ENCODE results near the gene SLC13A3. TPM values are rescaled to one million over a fixed set of nuclear protein-coding genes. Genes with fewer than 3 reads are reported as not detected.
A peak's percentile ranks its signal among the peaks of the same experiment; 100 is the strongest.

SLC13A3 gene
- total RNA-seq, 1 experiment from 2014 or later: 0.39 TPM

- intact Hi-C loops (cut with micrococcal nuclease; ENCODE audit: unreplicated experiment): no loop called here
- no peak overlapping the region for H3K27ac Mint-ChIP-seq (ENCODE audit: unreplicated experiment)
- Histone ChIP-seq H3K9me3 (no peaks in the 10 kb centered on the region), H3K27me3 (replicated peaks; ENCODE audit: control insufficient read depth, insufficient read depth, low read length) (no peaks in the 10 kb centered on the region), H3K4me3 (ENCODE audit: low read depth, low read length) (no peak overlapping the region), H3K4me1 (no peaks in the 10 kb centered on the region), H3K36me3 (ENCODE audit: control insufficient read depth, insufficient read depth, low read length) (no peaks in the 10 kb centered on the region)
- no peaks in the 10 kb centered on the region for H3K36me3 Mint-ChIP-seq (ENCODE audit: insufficient read depth, unreplicated experiment)
- DNase-seq: peak in 1 of 2 experiments; percentile 9
- no peaks in the 10 kb centered on the region for H3K9me3 Mint-ChIP-seq (ENCODE audit: unreplicated experiment)
- no TSS peak for BruUV-seq (replicated peaks)
- TF ChIP-seq CTCF (IDR thresholded peaks at IDR 0.05; ENCODE audit: insufficient read depth in 1 of 2, low read depth in 1 of 2, low read length in 1 of 2, severe bottlenecking in 1 of 2, unreplicated experiment in 1 of 2): no peak
- ChIA-PET POLR2A (no interaction called here), CTCF (interaction anchor here (1.3 kb wide), 1 partner anchor 10 kb away, joined by 6 read pairs; no protein-coding TSS in a partner anchor)
- no peak overlapping the region for H3K4me3 Mint-ChIP-seq (ENCODE audit: unreplicated experiment)
- H3K27me3 Mint-ChIP-seq (ENCODE audit: insufficient read depth, unreplicated experiment): peaks cover 6% of the 10 kb centered on the region
- H3K4me1 Mint-ChIP-seq (ENCODE audit: low read depth, unreplicated experiment): no peaks in the 10 kb centered on the region
Observed at GRCh38 chr20:46572790-46573189, 78.5 kb downstream of the SLC13A3 start.

GRCh38 chr20:46572153-46572552 lies 79.1 kb downstream of the SLC13A3 start:
- no peak for TF ChIP-seq CTCF (IDR thresholded peaks at IDR 0.05; ENCODE audit: insufficient read depth in 1 of 2, low read depth in 1 of 2, low read length in 1 of 2, severe bottlenecking in 1 of 2, unreplicated experiment in 1 of 2)
- Mint-ChIP-seq H3K4me3 (ENCODE audit: unreplicated experiment) (no peak overlapping the region), H3K4me1 (ENCODE audit: low read depth, unreplicated experiment) (no peaks in the 10 kb centered on the region), H3K36me3 (ENCODE audit: insufficient read depth, unreplicated experiment) (no peaks in the 10 kb centered on the region), H3K27ac (ENCODE audit: unreplicated experiment) (no peak overlapping the region), H3K27me3 (ENCODE audit: insufficient read depth, unreplicated experiment) (peaks cover 11% of the 10 kb centered on the region), H3K9me3 (ENCODE audit: unreplicated experiment) (no peaks in the 10 kb centered on the region)
- no peaks in the 10 kb centered on the region for H3K4me1 ChIP-seq
- POLR2A ChIA-PET: no interaction called here
- intact Hi-C loops (cut with micrococcal nuclease; ENCODE audit: unreplicated experiment): no loop called here
- peak in 1 of 2 experiments; percentile 36 for DNase-seq
- no peaks in the 10 kb centered on the region for H3K9me3 ChIP-seq
- H3K27me3 ChIP-seq (replicated peaks; ENCODE audit: control insufficient read depth, insufficient read depth, low read length): no peaks in the 10 kb centered on the region
- no peak overlapping the region for H3K4me3 ChIP-seq (ENCODE audit: low read depth, low read length)
- BruUV-seq (replicated peaks): no TSS peak
- H3K36me3 ChIP-seq (ENCODE audit: control insufficient read depth, insufficient read depth, low read length): no peaks in the 10 kb centered on the region
- CTCF ChIA-PET: no interaction called here

- H3K4me1 Mint-ChIP-seq (ENCODE audit: low read depth, unreplicated experiment): no peaks in the 10 kb centered on the region
- H3K4me3 Mint-ChIP-seq (ENCODE audit: unreplicated experiment): no peak overlapping the region
- H3K9me3 ChIP-seq: no peaks in the 10 kb centered on the region
- intact Hi-C loops (cut with micrococcal nuclease; ENCODE audit: unreplicated experiment): no loop called here
- H3K27me3 ChIP-seq (replicated peaks; ENCODE audit: control insufficient read depth, insufficient read depth, low read length): no peaks in the 10 kb centered on the region
- BruUV-seq (replicated peaks): no TSS peak
- no peak overlapping the region for H3K4me3 ChIP-seq (ENCODE audit: low read depth, low read length)
- no peak overlapping the region for H3K27ac Mint-ChIP-seq (ENCODE audit: unreplicated experiment)
- H3K36me3 ChIP-seq (ENCODE audit: control insufficient read depth, insufficient read depth, low read length): no peaks in the 10 kb centered on the region
- peaks cover 11% of the 10 kb centered on the region for H3K27me3 Mint-ChIP-seq (ENCODE audit: insufficient read depth, unreplicated experiment)
- CTCF ChIA-PET: no interaction called here
- no peaks in the 10 kb centered on the region for H3K4me1 ChIP-seq
- POLR2A ChIA-PET: no interaction called here
- H3K9me3 Mint-ChIP-seq (ENCODE audit: unreplicated experiment): no peaks in the 10 kb centered on the region
- H3K36me3 Mint-ChIP-seq (ENCODE audit: insufficient read depth, unreplicated experiment): no peaks in the 10 kb centered on the region
- no peak for DNase-seq
- TF ChIP-seq CTCF (IDR thresholded peaks at IDR 0.05; ENCODE audit: insufficient read depth in 1 of 2, low read depth in 1 of 2, low read length in 1 of 2, severe bottlenecking in 1 of 2, unreplicated experiment in 1 of 2): no peak
Observed at GRCh38 chr20:46571418-46571817, 79.8 kb downstream of the SLC13A3 start.
